Hepatocyte (in vitro differentiated cells): ENCODE measurements around the gene HSPB8.

Experiments used
- EZH2phosphoT487 ChIP-seq: fragments of 200-600 bp; sonication (generic); IDR thresholded peaks from one replicate; pipeline ENCODE4 v1.6.1; 2018; ENCODE audit warnings: antibody characterized with exemption, mild to moderate bottlenecking, low read depth, moderate library complexity; ENCODE audit not compliant: unreplicated experiment, severe bottlenecking
- TF ChIP-seq, protein P1 (sequence below): fragments of 200-600 bp; sonication (generic); IDR thresholded peaks from 2 replicates; pipeline ENCODE4 v1.5.1; 2016; ENCODE audit warnings: antibody characterized with exemption, mild to moderate bottlenecking; ENCODE audit not compliant: poor library complexity

- TF ChIP-seq, protein P1, sequence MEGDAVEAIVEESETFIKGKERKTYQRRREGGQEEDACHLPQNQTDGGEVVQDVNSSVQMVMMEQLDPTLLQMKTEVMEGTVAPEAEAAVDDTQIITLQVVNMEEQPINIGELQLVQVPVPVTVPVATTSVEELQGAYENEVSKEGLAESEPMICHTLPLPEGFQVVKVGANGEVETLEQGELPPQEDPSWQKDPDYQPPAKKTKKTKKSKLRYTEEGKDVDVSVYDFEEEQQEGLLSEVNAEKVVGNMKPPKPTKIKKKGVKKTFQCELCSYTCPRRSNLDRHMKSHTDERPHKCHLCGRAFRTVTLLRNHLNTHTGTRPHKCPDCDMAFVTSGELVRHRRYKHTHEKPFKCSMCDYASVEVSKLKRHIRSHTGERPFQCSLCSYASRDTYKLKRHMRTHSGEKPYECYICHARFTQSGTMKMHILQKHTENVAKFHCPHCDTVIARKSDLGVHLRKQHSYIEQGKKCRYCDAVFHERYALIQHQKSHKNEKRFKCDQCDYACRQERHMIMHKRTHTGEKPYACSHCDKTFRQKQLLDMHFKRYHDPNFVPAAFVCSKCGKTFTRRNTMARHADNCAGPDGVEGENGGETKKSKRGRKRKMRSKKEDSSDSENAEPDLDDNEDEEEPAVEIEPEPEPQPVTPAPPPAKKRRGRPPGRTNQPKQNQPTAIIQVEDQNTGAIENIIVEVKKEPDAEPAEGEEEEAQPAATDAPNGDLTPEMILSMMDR: no peak
- no peak for TF ChIP-seq EZH2phosphoT487
Measured at GRCh38 chr12:119130523-119130922, 48.2 kb upstream of the HSPB8 start.
